NCI-H82 treated with DMSO at 0.1 percent for 48 hours (cell line): ENCODE results near the gene C10orf90.
"Not testable (repeated sequence)": the region's sequence is repeated elsewhere in the genome, so short reads cannot be mapped to it uniquely, and the experiment has no call there.

Experiments used
- DNase-seq: peaks from one replicate; lab custom pipeline; 2025; ENCODE audit not compliant: unreplicated experiment; lab: John Stamatoyannopoulos, UW

Gene C10orf90

GRCh38 chr10:126550586-126550985, 119.9 kb downstream of the C10orf90 start:
- not testable (repeated sequence) for DNase-seq

- DNase-seq, result no peak
Measured at GRCh38 chr10:126549344-126549743, 121.1 kb downstream of the C10orf90 start.

GRCh38 chr10:126544565-126544964, 125.9 kb downstream of the C10orf90 start:
- DNase-seq, result no peak

GRCh38 chr10:126538439-126539135, 131.9 kb downstream of the C10orf90 start:
- no peak for DNase-seq

- DNase-seq, result no peak
Measured at GRCh38 chr10:126536656-126537055, 133.8 kb downstream of the C10orf90 start.

- no peak for DNase-seq
Measured at GRCh38 chr10:126536148-126536547, 134.3 kb downstream of the C10orf90 start.

- DNase-seq, result no peak
Measured at GRCh38 chr10:126533644-126534043, 136.8 kb downstream of the C10orf90 start.

GRCh38 chr10:126528315-126528835, 142.1 kb downstream of the C10orf90 start:
- no peak for DNase-seq

GRCh38 chr10:126527645-126528314, 142.7 kb downstream of the C10orf90 start:
- no peak for DNase-seq

GRCh38 chr10:126525326-126525725, 145.2 kb downstream of the C10orf90 start:
- no peak for DNase-seq

GRCh38 chr10:126524526-126524925, 146.0 kb downstream of the C10orf90 start:
- DNase-seq, result no peak

GRCh38 chr10:126523071-126523470, 147.4 kb downstream of the C10orf90 start:
- DNase-seq, result no peak

GRCh38 chr10:126521399-126521798, 149.1 kb downstream of the C10orf90 start:
- DNase-seq, result no peak

- no peak for DNase-seq
Measured at GRCh38 chr10:126520751-126521317, 149.7 kb downstream of the C10orf90 start.

GRCh38 chr10:126519992-126520391, 150.5 kb downstream of the C10orf90 start:
- no peak for DNase-seq

- DNase-seq, result no peak
Measured at GRCh38 chr10:126519185-126519584, 151.3 kb downstream of the C10orf90 start.

GRCh38 chr10:126518218-126519080, 152.0 kb downstream of the C10orf90 start:
- DNase-seq, result no peak

GRCh38 chr10:126516515-126516914, 154.0 kb downstream of the C10orf90 start:
- DNase-seq, result no peak

- peak; percentile 34 for DNase-seq
Measured at GRCh38 chr10:126511917-126512479, 158.5 kb downstream of the C10orf90 start.

- no peak for DNase-seq
Measured at GRCh38 chr10:126509182-126509581, 161.3 kb downstream of the C10orf90 start.

- no peak for DNase-seq
Measured at GRCh38 chr10:126508535-126509040, 161.9 kb downstream of the C10orf90 start.
